ENCODE measurements around the gene MICOS13.

The MICOS13 gene

DNA sequence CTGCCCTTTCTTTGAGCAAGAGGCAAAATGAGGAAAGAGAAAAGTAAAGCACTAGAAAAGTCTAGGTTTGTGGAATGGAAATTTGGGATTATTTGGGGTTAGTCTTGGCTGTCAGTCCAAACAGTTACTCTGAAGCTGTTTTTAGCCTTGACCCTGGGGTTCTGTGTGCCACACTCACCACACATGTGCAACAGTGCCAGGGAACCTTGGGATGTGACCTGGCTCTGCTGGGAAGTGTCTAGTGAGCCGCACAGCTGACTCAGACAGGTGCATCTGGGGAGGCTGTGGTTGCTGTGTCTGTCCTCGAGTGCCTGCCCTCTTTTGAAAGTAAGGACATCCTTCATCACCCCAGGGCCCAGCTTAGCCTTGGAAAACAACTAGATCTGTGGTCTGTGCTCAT, 15.8 kb downstream of the MICOS13 start:
- no peak overlapping the region for H3K27ac ChIP-seq
- no peak for DNase-seq (ENCODE audit: low spot score)
- no peak overlapping the region for H3K4me3 ChIP-seq
- TF ChIP-seq, protein P1, sequence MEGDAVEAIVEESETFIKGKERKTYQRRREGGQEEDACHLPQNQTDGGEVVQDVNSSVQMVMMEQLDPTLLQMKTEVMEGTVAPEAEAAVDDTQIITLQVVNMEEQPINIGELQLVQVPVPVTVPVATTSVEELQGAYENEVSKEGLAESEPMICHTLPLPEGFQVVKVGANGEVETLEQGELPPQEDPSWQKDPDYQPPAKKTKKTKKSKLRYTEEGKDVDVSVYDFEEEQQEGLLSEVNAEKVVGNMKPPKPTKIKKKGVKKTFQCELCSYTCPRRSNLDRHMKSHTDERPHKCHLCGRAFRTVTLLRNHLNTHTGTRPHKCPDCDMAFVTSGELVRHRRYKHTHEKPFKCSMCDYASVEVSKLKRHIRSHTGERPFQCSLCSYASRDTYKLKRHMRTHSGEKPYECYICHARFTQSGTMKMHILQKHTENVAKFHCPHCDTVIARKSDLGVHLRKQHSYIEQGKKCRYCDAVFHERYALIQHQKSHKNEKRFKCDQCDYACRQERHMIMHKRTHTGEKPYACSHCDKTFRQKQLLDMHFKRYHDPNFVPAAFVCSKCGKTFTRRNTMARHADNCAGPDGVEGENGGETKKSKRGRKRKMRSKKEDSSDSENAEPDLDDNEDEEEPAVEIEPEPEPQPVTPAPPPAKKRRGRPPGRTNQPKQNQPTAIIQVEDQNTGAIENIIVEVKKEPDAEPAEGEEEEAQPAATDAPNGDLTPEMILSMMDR (IDR thresholded peaks at IDR 0.05): no peak

DNA sequence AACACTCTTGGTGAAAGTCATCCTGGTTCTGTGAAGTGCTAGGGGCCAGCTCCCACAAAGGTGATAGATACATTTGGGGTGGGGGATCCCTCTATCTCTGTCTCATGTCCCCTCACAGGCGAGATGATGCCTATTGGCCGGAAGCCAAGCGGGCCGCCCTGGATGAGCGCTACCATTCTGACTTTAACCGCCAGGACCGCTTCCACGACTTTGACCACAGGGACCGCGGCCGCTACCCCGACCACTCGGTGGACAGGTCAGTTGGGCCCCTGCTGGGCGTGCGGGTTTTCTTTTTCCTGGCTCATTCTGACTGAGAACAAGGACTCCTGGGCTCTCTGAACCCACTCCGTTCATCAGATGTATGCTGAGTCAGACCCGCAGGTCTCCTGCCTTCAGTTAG, 16.4 kb downstream of the MICOS13 start:
- TF ChIP-seq, protein P1 (IDR thresholded peaks at IDR 0.05): no peak
- no peak overlapping the region for H3K27ac ChIP-seq
- DNase-seq (ENCODE audit: low spot score): no peak
- H3K4me3 ChIP-seq: no peak overlapping the region

DNA sequence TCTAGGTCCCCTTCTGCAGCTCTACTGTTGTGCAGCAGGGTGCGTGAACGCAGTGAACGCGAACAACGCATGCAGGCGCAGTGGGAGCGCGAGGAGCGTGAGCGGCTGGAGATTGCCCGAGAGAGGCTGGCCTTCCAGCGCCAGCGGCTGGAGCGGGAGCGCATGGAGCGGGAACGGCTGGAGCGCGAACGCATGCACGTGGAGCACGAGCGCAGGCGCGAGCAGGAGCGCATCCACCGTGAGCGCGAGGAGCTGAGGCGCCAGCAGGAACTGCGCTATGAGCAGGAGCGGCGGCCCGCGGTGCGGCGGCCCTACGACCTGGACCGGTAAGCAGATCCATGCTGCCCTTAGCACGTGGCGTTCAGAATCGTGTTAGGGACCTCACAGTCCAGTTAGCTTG, 18.8 kb downstream of the MICOS13 start:
- TF ChIP-seq, protein P1 (IDR thresholded peaks at IDR 0.05): no peak
- no peak overlapping the region for H3K4me3 ChIP-seq
- no peak overlapping the region for H3K27ac ChIP-seq
- DNase-seq (ENCODE audit: low spot score): no peak

DNA sequence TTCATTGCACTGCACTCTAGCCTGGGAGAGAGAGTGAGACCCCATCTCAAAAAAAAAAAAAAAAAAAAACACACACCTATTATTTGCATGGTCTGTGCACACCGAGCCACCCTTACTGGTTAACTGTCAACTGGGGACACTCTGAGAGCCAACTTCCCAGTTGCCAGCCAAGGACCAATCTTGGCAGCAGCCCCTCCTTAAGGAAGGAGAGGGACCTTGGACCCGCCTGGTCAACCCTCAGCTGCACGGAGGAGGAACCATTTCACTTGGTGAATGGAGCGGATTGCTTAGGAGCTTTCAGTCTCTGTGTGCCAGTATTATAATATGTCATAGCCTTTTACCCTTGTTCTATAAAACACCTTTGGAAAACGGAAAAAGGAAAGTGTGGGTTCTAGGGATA, 24.9 kb downstream of the MICOS13 start:
- no peak for DNase-seq (ENCODE audit: low spot score)
- Histone ChIP-seq H3K27ac (no peak overlapping the region), H3K4me3 (no peak overlapping the region)
- TF ChIP-seq, protein P1 (IDR thresholded peaks at IDR 0.05): no peak

DNA sequence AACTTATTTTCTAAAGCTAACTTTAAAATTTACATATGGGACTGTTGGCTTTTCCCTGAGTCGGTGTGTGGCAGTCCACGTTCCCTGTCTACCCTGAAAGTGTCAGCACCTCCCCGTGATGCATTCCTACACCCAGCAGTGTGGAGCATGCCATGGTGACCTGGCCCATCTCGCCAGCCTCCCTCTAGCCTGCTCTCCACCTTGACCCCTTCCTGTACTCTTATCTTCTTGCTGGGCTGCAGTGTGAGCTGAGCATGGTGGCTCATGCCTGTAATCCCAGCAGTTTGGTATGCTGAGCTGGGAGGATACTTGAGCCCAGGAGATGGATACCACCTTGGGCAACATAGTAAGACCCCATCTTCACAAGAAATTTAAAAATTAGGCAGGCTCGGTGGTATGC, 25.4 kb downstream of the MICOS13 start:
- TF ChIP-seq, protein P1 (IDR thresholded peaks at IDR 0.05): no peak
- H3K4me3 ChIP-seq: no peak overlapping the region
- DNase-seq (ENCODE audit: low spot score): no peak
- H3K27ac ChIP-seq: no peak overlapping the region

DNA sequence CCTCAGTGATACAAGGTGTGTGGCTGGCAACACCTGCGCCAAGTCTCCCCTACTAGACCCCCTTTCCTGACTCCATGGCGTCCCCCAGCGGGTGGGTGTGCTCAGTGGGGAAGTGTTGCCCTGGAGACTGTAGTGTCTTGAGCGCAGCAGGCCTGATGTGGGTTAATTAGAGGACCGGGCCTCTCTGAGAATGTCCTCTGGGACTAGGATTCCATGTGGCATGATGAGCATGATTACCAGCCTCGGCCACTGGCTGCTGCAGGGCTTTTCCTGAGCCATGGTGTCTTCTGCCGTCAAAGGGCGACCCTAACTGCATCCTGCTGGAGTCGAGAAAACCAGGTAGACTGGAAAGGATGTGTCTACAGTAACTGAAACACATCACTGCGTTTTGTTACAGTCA, 28.1 kb downstream of the MICOS13 start:
- Histone ChIP-seq H3K4me3 (no peak overlapping the region), H3K27ac (no peak overlapping the region)
- DNase-seq (ENCODE audit: low spot score): no peak
- TF ChIP-seq, protein P1 (IDR thresholded peaks at IDR 0.05): no peak

DNA sequence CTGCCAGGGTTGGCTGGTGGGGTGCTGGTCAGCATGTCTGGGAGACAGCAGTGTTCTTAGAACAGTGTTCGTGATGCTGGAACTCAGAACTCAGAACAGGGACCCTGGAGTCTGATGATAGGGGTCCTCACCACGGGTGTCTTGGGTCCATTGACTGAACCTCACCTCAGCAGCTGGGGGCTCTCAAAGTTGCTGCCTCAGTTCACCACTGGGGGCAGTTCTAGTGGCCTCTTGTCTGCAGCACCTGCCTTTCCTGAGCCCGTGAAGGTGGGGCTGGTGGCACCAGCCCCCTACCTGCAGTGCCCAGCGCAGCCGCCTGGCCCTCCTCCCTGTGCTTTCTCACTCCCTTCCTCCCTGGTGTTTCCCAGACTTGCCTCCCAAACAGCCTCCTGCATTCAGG, 29.0 kb downstream of the MICOS13 start:
- Histone ChIP-seq H3K4me3 (no peak overlapping the region), H3K27ac (no peak overlapping the region)
- no peak for DNase-seq (ENCODE audit: low spot score)
- TF ChIP-seq, protein P1 (IDR thresholded peaks at IDR 0.05): no peak
